Activated CD8-positive, alpha-beta memory T cell treated with anti-CD3 and anti-CD28 coated beads, Interleukin-2, amount 10 ng/mL, durations not matched to agents 7 days and 5 days (primary cell): Measurements from ENCODE around the gene DIP2C. TPM values are rescaled to one million over a fixed set of nuclear protein-coding genes. Genes with fewer than 3 reads are reported as not detected.

Source experiments
- ATAC-seq: fragments of 150-1000 bp; cut with Tn5 transposase; one replicate; pipeline ENCODE4 v1.10.0; 2021; ENCODE audit warnings: moderate library complexity
- CTCF ChIA-PET: fragments of 350-600 bp; sonication (Branson Sonifier 250); formaldehyde crosslinking; loops from one replicate; lab custom pipeline; 2021; ENCODE audit warnings: antibody characterized with exemption; lab: Charles Lee
- DNase-seq: peaks from one replicate; pipeline ENCODE4 v3.0.0-alpha.2; 2020
- H3K27ac Mint-ChIP-seq: one replicate; pipeline ENCODE4 v1.8.0; 2021; ENCODE audit warnings: mild to moderate bottlenecking, mixed read lengths
- H3K27me3 Mint-ChIP-seq: one replicate; pipeline ENCODE4 v1.8.0; 2021; ENCODE audit warnings: mixed read lengths
- H3K36me3 Mint-ChIP-seq: one replicate; pipeline ENCODE4 v1.8.0; 2021; ENCODE audit warnings: mild to moderate bottlenecking, mixed read lengths
- H3K4me1 Mint-ChIP-seq: one replicate; pipeline ENCODE4 v1.8.0; 2021; ENCODE audit warnings: mixed read lengths
- H3K4me3 Mint-ChIP-seq: one replicate; pipeline ENCODE4 v1.8.0; 2021; ENCODE audit warnings: mild to moderate bottlenecking, moderate library complexity, mixed read lengths
- H3K9me3 Mint-ChIP-seq: one replicate; pipeline ENCODE4 v1.8.0; 2022; ENCODE audit warnings: low read depth, mixed read lengths
- microRNA-seq: library from miRNA; unstranded; fragments of <30 nt; microRNA quantifications from one replicate; pipeline ENCODE4 v1.2.0, GENCODE V29; 2022
- total RNA-seq, 2 experiments: library from RNA; stranded (reverse); gene quantifications; one replicate each; pipeline ENCODE4 v1.2.3, GENCODE V29; 2021

DIP2C gene
- total RNA-seq, 2 experiments from 2014 or later: 0.26 to 0.99 TPM

GRCh38 chr10:224571-224970 lies 464.9 kb downstream of the DIP2C start:
- Mint-ChIP-seq H3K4me3 (no peak overlapping the region), H3K4me1 (peaks cover 19% of the 10 kb centered on the region), H3K36me3 (peaks cover 9% of the 10 kb centered on the region), H3K27me3 (no peaks in the 10 kb centered on the region), H3K27ac (no peak overlapping the region), H3K9me3 (no peaks in the 10 kb centered on the region)
- ATAC-seq: no peak
- CTCF ChIA-PET: no interaction called here
- DNase-seq: no peak

Small RNAs within 50 kb of the gene (microRNA-seq; reads per million reads assigned to microRNA genes)
- gene MIR5699: not detected

Other genes starting within 250 kb of the DIP2C start
- gene LARP4B, start 242.0 kb upstream of the DIP2C start, total RNA-seq: 100 to 1,000 TPM; 126 to 135 TPM